Hematopoietic multipotent progenitor cell treated with erythropoietin and hydrocortisone succinate and interleukin-3 and kit ligand, for 4 days (in vitro differentiated cells): ENCODE results near the gene TLR4.

Source experiments
- DNase-seq: peaks from one replicate; pipeline ENCODE4 v3.0.0-alpha.2; 2015

Gene TLR4

DNA sequence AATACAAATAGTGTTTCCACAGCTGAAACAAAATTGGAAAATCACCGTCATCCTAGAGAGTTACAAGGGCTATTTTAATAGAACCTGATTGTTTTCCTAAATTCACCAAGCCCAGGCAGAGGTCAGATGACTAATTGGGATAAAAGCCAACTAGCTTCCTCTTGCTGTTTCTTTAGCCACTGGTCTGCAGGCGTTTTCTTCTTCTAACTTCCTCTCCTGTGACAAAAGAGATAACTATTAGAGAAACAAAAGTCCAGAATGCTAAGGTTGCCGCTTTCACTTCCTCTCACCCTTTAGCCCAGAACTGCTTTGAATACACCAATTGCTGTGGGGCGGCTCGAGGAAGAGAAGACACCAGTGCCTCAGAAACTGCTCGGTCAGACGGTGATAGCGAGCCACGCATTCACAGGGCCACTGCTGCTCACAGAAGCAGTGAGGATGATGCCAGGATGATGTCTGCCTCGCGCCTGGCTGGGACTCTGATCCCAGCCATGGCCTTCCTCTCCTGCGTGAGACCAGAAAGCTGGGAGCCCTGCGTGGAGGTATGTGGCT, at the start of gene TLR4:
TLR4 (plus strand) TSS at position 380 of the 552 bp plus-strand sequence; CDS start at position 450, 70 bp downstream.
- DNase-seq, result peak; percentile 87

DNA sequence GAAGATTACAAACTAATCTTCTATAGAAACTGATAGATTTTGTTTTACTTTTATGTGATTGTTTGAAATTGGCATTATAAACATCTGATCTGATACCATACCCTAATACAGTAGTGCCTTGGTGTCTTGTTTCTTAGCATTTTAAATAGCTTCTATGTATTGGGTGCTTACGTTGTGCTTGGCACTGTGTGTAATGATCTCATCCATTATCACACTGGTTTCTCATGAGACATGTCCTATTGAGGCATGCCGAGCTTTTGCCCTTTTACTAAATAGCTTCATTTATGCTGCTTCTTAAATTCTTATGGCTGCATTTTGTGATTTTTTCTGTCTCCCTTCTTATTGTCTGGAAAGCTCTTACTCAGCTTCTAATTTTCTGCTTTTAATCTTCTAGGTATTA, 48.2 kb upstream of the TLR4 start:
- DNase-seq, result no peak

DNA sequence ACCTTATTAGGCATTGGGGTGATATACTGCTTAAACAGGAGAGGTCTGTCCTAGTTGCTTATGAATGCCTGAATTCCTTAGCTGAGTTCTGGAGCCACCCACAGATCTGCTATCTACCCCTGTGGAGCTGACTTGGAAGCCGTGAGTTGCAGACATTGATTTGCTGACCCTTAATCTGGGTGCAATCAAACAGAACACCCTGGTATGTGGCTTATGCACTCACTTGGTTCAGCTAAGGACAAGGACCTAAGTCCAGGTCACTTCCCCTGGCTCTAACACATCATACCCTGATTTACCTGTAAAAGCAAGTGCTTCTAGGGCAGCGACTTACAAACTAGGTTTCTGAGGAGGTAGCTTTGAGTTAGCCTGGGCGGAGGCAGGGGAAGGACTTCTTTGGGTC, 41.6 kb upstream of the TLR4 start:
- no peak for DNase-seq

DNA sequence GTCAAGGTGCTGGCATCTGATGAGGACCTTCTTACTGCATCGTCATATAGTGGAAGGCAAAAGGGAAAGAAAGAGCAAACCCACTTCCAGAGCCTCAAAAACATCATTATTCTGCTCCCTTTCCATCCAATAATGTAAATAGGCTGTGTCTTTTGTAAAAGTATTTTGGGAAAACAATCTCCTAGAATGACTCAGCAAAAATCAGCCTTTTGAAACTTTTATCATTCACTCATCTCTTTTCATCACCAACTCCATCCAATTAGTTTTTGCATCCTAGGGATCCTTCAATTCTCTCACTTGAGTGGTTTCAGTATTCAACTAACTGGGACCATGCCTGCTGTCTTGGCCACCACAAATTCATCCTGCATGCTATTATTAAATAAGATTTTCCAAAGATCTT, 39.8 kb upstream of the TLR4 start:
- DNase-seq, result no peak

DNA sequence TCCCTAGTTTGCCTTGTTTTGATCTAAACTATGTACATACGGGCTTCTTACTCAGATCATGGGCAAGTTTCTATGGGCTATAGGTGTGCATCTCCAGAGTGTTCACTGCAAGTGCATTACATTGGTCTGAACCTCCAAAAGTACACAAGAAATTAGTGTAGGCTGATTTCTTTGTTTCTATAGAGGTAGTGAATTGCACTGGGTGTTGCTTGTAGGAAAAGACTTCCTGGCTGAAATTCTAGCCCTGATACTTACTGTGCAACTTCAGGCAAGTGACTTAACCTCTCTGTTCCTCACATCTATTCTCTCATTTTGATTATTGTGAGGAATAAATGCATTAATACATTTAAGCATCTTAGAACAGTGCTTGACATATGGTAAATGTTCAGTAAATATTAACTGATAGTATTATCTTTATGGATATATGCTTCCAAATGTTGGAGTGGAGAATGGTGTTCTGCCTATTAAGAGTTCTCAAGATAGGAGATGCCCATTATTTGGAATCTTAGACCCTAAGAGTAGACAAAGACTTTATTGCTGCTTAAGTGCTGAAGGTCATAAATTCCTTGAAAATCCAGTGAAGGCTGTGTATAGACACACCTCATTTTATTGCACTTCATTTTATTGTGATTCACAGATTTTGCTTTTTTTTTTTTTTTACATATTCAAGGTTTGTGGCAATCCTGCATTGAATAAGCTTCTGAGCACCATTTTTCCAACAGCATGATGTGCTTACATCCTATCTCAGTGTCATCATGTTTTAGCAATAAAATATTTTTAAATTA, 38.4 kb upstream of the TLR4 start:
- no peak for DNase-seq

DNA sequence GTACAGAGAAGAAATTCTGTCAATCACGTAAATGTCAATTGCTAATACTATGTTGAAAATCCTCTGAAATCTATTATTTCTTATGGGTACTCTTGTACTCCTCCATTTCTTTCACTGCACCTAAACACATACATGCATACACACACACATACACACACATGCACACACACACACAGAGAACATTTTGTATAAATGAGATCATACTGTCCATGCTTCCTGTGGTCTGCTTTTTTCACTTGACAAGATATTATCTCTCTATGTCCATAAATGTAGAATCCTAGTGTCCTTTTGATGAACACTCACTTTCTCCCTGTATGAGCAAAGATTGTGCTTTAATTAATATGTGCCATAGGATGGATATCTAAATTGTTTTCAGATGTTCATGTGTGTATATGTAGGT, 32.7 kb upstream of the TLR4 start:
- DNase-seq, result no peak

DNA sequence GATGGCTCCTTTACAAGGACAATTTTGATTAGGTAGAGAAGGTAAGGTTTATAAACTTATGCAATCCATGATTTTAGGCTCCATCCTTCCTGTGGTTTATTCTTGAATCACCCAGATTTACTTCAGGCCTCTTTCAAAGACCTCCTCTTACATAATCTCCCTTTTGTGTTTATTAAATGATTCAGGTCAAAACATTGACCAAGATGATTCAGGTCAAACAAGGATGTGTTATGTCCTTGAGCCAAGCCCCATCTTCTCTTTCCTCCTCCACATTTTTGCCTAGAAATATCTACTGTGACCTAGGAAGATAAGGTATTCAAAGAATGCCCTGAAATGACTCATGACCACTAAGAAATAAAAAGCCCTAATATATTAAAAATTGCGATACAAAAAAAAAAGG, 31.8 kb upstream of the TLR4 start:
- no peak for DNase-seq

DNA sequence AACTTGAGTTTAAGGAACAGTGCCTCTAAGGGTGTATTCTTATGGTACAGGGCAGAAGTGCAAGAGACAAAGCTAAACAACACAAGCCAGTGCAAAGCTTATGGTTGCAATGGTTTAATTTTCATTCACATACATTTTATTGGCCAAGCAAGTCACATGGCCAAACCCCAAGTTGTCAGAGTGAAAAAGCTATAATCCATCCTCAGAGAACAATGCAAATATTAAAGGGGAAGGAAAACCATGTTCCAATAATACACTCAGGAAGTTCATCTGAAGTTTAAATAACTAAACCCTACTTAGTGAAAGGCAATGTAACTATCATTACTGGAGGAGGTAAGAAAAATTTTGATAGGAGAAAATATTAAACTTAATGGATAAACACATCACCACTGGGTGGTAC, 26.6 kb upstream of the TLR4 start:
- no peak for DNase-seq

DNA sequence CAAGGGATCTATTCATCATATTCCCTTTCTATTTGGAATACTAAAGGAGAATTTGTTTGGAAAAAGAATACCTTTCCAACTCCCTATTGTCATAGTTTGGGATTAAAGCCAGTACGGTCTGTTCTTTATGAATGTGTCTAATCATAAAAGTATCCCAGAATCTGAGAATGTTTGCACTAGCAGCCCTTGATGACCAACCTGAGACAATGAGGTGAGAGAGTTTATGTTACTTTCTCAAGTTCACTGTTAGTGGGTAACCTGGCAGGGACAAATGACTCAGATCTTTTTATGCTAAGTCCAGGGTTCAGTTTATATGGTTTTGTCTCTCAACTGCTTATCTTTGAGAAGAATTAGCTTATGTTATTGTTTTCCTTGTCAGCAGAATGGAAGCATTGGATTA, 25.3 kb upstream of the TLR4 start:
- no peak for DNase-seq

DNA sequence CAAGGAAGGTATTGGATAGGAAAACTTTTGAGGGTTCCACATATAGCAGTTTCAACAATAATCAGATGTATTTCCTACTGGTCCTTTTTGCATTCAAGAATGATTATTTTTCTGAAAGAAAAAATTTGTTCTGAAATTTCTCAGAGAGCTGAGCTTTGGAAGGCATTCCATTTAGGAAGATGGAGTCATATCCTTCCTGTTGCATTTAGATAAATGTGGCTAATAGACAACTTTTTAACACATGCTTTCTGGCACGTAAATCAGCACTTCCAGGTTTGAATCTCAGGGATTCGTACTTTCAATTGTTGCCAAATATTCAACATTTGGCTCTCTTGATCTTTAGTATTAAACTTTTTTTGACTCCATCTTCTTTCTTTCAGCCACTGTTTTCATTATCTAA, 24.8 kb upstream of the TLR4 start:
- no peak for DNase-seq

DNA sequence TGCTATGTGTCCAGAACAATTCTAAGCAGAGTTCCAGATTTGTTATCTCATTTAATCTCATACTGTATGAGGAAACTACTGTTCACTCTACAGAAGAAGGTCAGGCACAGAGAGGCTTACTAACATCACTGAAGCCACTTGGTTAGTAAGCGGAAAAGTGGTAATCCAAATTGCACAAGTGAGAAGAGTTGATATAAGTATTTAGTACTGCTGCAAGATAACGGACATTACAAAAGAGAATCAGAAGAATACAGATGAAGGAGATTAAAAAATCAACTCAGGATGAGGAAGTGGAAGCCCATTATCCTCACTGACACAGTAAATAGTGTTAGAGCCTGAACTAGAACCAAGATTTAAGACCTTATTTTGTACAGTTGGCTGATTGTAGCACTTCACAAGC, 22.3 kb upstream of the TLR4 start:
- DNase-seq, result peak; percentile 76

DNA sequence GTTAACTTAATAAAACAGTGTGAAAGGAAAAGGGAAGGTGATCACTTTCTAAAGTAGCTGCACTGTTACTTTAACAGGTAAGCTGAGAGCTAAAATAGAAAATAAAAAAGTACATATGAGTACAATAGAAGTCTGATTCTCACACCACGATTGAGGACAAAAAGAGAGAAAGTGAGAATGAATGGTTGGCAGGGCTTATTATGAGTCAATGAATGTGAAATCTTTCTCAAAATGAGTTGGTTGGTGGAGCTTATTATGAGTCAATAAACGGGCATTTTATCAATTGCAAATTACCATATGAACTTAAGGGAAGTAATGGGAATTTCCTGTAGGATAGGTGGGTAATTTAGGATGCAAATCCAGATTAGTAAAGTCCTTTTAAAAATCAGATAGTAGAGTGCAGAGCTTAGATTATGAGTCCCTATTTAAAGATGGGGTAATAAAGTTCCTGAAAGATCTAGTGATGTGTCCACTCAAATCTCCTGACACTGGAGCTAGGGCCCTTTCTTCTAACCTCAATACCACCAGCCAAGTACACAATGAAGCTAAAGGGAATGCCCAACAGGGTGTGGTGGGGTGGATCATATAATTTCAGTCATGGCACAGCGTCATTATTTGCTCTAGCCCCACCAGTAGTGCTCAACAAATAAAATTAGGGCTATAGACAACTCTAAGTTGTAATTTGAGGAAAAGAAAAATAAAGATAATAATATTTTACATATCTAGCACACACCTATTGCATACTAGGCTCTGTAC, 21.1 kb upstream of the TLR4 start:
- DNase-seq, result no peak

DNA sequence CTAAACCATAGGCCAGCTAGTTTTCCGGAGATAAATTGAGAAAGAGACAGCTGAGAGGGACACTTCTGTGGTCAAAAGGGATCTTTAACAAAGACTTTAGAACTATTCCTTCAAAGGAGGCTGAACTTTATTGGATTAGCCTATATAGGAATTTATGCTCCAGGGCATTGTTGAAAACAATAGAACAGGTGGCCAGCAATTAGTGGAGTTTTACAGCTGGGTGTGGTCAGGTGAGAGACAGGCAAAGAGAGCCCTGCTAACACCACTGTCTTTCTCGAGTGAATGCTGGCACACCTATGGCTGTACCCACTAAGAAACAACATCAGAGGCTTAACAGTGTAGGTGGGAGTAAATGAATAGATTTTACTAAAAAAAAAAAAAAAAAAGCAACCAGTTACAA, 16.7 kb upstream of the TLR4 start:
- DNase-seq, result no peak

DNA sequence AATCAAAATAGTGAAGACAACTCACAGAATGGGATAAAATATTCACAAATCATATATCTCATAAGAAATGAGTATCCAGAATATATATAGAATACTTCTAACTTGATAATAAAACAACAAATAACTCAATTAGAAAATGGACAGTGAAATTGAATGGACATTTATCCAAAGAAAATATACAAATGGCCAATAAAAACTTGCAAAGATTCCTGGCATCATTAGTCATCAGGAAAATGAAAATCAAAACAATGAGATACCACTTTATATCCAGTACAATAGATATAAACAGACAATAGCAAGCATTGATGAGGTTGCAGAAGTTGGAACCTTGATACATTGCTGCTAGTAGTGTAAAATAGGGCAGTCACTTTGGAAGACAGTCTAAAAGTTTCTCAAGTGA, 12.8 kb upstream of the TLR4 start:
- DNase-seq, result no peak

DNA sequence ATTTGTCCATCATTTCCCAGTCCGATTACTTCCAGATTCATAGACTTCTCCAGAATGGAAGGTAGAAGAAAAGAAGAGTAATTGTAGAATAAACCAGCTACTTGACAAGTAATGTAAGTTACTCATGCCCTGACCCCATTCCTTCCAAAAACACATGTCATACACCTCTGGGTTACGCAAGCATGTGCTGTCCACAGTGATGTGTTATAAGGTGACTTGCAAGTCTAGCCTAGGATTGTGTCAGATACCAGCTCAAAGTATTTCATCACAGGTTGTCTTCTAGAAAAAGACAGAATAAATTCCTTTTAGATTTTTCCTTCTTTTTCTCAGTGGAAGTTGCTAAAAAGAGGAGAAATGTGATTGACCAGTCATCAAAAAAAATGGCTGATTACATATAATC, 8.0 kb upstream of the TLR4 start:
- DNase-seq, result peak; percentile 63

DNA sequence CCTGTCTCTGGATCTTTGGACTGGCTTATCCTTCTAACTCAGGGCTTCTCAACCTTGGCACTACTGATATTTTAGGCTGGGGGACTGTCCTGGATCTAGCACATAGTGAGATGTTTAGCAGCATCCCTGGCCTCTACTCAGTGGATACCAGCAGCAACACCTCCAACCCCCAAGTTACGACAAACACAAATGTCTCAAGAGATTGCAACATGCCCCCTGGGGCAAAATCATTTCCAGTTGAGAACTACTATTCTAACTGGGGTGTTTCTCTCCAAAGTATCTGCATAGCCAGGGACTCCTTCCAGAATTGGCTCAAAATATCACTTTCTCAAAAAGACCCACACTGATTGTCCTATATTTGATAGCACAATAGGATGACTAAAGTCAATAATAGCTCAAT, 7.2 kb upstream of the TLR4 start:
- DNase-seq, result no peak

DNA sequence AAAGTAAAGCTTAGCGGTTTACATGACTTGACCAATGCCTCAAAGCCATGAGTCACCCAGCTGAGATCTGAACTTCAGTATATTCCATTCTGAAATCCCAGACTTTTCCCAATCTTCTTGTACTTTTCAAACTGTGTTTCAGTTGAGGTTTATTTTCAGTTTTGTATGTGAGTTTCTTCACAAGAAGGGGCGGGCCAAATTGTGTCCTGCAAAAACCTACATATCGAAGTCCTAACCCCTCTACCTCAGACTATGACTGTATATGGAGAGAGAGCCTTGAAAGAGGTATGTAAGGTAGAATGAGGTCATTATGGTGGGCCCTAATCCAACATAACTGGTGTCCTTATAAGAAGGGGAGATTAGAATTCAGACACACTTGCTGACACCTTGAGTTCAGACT, 666 bp upstream of the TLR4 start:
- DNase-seq, result no peak

DNA sequence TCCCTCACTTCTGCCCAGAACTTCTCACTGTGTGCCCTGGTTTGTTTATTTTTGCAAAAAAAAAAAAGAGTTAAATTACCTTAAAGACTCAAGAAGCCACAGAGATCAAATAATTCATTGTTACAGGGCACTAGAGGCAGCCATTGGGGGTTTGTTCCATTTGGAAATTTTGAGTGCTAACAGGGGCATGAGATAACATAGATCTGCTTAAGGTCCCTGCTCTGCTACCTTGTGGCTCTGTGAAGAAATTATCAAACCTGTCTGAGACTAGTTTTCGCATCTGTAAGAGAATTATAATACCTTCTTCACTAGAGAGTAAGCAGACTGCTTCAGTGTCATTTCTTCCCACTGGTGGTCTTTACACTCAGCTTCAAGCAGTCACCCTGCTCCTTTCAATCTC, 394 bp downstream of the TLR4 start:
- peak; percentile 23 for DNase-seq

DNA sequence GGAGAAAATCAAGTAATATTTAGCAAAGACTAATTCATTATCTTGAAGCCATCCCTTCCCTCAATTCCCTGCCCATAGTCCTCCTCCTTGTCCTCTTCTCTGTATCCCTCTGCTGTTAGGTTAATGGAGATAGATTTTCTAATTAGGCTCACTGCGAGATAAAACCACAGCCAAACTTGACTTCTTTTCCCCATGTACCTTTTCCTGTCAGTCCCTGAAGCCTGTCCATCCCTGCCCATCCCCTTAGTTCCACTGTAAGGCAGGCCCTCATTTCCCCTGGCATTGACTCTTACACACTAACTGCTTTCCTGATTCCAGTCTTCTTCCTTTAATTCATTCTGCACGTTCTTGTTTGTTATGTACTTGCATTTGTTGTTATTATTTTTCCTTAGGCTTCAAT, 1.2 kb downstream of the TLR4 start:
- DNase-seq, result no peak

DNA sequence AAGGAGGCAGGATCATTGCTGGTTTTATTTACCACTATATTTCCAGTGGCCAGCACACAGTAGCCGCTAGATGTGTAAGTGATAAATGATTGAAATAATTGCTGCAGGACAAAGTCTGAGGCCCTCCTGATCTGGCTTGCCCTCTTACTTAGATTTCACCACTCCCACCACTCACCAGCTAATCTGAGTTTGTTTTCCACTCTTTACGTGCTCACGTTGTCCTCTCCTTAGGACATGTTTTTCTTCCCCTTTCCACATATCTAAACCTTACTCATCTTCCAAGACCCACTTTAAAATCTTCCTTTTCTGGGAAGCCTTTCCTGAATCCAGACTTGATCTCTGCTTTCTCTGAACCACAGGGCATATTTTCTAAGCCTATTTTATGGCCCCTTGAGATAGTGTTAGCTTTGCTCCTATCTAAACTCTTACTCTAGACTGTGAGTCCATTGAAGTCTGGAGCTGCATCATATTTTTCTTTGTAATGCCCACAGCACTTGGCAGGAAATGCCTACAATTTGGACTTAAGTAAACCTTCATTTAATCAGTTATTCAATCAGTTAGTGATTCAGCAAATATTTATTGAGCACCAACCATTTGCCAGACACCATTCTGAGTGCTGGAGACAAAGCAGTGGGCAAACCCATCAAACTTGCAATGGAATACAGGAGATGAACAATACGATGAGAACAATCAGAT, 2.4 kb downstream of the TLR4 start:
- peak; percentile 16 for DNase-seq

DNA sequence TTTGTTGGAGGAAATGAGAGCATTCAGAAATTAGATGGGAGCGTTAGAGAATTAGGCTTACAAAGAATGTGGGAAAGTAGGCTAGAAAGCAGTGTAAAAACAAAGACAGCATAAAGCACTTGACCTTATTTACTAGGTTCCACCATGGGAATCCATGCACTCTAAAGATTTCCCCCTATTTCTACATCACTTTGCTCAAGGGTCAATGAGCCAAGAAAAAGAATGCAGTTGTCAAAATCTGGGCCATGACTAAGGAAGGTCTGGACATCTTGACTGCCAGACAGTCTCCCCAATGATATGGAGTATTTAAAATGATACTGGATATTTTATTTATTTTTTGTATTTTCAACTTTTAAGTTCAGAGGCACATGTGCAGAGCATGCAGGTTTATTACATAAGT, 3.4 kb downstream of the TLR4 start:
- no peak for DNase-seq

DNA sequence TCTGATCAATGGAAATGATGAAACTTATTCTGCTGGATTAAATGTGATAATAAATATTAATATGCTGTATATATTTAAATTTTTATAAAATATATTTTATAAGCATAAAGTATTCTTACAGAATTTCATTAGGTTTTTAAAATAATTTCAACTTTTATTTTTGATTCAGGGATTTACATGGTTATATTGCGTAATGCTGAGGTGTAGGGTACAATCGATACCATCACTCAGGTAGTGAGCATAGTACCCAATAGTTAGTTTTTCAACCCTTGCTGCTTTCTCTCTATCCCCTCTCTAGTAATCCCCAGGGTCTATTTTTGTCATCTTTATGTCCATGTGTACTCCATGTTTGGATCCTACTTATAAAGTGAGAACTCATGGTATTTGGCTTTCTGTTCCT, 5.7 kb downstream of the TLR4 start:
- no peak for DNase-seq

DNA sequence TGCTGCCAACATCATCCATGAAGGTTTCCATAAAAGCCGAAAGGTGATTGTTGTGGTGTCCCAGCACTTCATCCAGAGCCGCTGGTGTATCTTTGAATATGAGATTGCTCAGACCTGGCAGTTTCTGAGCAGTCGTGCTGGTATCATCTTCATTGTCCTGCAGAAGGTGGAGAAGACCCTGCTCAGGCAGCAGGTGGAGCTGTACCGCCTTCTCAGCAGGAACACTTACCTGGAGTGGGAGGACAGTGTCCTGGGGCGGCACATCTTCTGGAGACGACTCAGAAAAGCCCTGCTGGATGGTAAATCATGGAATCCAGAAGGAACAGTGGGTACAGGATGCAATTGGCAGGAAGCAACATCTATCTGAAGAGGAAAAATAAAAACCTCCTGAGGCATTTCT, 10.1 kb downstream of the TLR4 start:
- no peak for DNase-seq
